ENCODE measurements around the gene DHFR.
"Not testable (repeated sequence)": the region's sequence is repeated elsewhere in the genome, so short reads cannot be mapped to it uniquely, and the experiment has no call there.

Gene DHFR

GRCh38 chr5:80600943-80601693 is 53.7 kb downstream of the DHFR start:
- in situ Hi-C loops (cut with MboI; ENCODE audit: low sequenced_read_pairs): no loop called here

DNA sequence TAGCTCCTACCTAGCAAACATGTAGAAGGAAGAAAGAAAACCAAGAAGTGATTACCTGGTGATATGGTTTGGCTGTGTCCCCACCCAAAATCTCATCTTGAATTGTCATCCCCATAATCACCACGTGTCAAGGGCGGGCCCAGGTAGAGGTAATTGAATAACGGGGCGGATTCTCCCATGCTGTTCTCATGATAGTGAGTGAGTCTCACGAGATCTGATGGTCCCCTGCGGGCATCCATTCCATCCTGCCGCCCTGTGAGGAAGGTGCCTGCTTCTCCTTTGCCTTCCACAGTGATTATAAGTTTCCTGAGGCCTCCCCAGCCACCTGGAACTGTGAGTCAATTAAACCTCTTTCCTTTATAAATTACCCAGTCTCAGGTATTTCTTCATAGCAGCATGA is 57.3 kb downstream of the DHFR start:
- in situ Hi-C loops (cut with MboI; ENCODE audit: low sequenced_read_pairs): no loop called here

- in situ Hi-C loops (cut with MboI; ENCODE audit: low sequenced_read_pairs): no loop called here
Observed at GRCh38 chr5:80594810-80595209, 60.0 kb downstream of the DHFR start.

GRCh38 chr5:80592761-80593160 is 62.0 kb downstream of the DHFR start:
- in situ Hi-C loops (cut with MboI; ENCODE audit: low sequenced_read_pairs): no loop called here

- in situ Hi-C loops (cut with MboI; ENCODE audit: low sequenced_read_pairs): no loop called here
Observed at GRCh38 chr5:80592105-80592504, 62.7 kb downstream of the DHFR start.

- in situ Hi-C loops (cut with MboI; ENCODE audit: low sequenced_read_pairs): no loop called here
Observed at GRCh38 chr5:80591352-80591751, 63.4 kb downstream of the DHFR start.

- in situ Hi-C loops (cut with MboI; ENCODE audit: low sequenced_read_pairs): no loop called here
Observed at GRCh38 chr5:80590766-80591165, 64.0 kb downstream of the DHFR start.

DNA sequence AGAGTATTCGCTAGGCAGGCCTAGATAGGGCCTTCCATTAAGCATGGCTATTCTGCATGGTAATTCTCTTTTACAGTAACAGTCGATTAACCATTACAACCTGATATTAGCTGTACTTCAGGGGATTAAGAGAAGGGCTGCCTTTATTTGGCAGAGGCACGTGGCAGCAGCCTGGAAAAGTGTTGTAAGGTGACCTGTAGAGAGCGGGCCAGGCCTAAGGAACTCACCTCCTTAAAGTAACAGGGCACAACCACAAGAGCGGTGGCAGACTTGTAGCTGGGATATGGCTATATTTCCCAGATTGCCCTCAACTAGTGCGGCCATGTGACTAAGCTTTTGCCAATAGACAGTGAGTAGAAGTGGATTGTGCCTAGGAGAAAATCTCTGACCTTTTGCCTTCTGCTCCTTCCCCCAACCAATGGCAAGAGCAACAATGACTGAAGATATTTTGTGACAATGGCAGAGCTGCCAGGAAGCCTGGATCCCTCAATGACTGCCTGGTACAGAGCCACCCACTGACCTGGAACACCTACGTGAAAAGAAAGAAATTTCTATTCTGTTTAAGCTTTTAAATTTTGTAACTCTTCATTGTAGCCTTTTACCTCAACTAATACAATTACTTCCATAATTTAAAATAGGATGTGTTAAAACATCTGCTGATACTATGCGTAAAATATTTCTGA is 65.8 kb downstream of the DHFR start:
- in situ Hi-C loops (cut with MboI; ENCODE audit: low sequenced_read_pairs): no loop called here

- in situ Hi-C loops (cut with MboI; ENCODE audit: low sequenced_read_pairs): no loop called here
Observed at GRCh38 chr5:80584770-80585169, 70.0 kb downstream of the DHFR start.

DNA sequence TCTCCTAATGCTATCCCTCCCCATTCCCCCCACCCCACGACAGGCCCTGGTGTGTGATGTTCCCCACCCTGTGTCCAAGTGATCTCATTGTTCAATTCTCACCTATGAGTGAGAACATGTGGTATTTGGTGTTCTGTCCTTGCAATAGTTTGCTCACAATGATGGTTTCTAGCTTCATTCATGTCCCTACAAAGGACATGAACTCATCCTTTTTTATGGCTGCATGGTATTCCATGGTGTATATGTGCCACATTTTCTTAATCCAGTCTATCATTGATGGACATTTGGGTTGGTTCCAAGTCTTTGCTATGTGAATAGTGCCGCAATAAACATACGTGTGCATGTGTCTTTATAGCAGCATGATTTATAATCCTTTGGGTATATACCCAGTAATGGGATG is 74.5 kb downstream of the DHFR start:
- in situ Hi-C loops (cut with MboI; ENCODE audit: low sequenced_read_pairs): not testable (repeated sequence)

DNA sequence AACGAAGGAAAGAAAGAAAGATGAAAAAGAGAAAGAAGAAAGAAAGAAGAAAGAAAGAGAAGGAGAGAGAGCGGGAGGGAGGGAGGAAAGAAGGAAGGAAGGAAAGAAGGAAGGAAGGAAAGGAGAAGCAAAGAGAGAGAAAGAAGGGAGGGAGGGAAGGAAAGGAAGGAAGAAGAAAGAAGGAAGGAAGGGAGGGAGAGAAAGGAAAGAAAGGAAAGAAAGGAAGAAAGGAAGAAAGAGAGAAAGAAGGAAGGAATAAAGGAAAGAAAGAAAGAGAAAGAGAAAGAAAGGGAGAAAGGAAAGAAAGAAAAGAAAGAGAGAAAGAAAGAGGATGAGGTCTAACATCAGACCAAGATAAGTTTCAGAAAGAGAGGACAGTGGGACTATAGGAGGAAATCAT is 75.7 kb downstream of the DHFR start:
- in situ Hi-C loops (cut with MboI; ENCODE audit: low sequenced_read_pairs): no loop called here

DNA sequence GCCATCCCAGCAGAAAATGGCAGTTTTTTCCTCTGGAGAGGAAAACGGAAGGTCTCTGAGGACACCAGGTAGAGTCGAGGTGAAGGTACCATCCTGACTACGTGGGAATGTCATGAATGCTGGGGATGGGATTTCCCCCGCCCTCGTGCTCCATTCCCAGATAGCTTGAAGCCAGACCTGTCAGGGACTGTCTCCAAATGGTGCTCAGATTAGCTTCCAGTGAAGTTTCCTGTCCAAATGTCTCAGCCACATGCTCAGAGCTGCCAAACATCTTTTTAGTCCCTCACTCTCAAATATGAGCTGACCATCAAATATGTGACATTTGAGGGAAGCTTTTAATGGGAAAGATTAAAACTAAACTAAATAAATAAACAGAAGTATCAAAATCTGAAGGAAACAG is 77.1 kb downstream of the DHFR start:
- in situ Hi-C loops (cut with MboI; ENCODE audit: low sequenced_read_pairs): no loop called here

GRCh38 chr5:80576383-80576782 is 78.4 kb downstream of the DHFR start:
- in situ Hi-C loops (cut with MboI; ENCODE audit: low sequenced_read_pairs): no loop called here

Measured in HL-60/S4 treated with phorbol 12-myristate 13-acetate at 8.2 ng/mL for 4 days and 3 days (cell line).